EH (cell line): ENCODE data around the gene RIMBP3B.
"Not testable (repeated sequence)": the region's sequence is repeated elsewhere in the genome, so short reads cannot be mapped to it uniquely, and the experiment has no call there.

ENCODE experiments used
- DNase-seq: peaks from one replicate; pipeline ENCODE4 v3.0.0-alpha.2; 2015; ENCODE audit warnings: low read depth

RIMBP3B gene, protein sequence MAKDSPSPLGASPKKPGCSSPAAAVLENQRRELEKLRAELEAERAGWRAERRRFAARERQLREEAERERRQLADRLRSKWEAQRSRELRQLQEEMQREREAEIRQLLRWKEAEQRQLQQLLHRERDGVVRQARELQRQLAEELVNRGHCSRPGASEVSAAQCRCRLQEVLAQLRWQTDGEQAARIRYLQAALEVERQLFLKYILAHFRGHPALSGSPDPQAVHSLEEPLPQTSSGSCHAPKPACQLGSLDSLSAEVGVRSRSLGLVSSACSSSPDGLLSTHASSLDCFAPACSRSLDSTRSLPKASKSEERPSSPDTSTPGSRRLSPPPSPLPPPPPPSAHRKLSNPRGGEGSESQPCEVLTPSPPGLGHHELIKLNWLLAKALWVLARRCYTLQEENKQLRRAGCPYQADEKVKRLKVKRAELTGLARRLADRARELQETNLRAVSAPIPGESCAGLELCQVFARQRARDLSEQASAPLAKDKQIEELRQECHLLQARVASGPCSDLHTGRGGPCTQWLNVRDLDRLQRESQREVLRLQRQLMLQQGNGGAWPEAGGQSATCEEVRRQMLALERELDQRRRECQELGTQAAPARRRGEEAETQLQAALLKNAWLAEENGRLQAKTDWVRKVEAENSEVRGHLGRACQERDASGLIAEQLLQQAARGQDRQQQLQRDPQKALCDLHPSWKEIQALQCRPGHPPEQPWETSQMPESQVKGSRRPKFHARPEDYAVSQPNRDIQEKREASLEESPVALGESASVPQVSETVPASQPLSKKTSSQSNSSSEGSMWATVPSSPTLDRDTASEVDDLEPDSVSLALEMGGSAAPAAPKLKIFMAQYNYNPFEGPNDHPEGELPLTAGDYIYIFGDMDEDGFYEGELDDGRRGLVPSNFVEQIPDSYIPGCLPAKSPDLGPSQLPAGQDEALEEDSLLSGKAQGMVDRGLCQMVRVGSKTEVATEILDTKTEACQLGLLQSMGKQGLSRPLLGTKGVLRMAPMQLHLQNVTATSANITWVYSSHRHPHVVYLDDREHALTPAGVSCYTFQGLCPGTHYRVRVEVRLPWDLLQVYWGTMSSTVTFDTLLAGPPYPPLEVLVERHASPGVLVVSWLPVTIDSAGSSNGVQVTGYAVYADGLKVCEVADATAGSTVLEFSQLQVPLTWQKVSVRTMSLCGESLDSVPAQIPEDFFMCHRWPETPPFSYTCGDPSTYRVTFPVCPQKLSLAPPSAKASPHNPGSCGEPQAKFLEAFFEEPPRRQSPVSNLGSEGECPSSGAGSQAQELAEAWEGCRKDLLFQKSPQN (N-terminal part only)

DNA sequence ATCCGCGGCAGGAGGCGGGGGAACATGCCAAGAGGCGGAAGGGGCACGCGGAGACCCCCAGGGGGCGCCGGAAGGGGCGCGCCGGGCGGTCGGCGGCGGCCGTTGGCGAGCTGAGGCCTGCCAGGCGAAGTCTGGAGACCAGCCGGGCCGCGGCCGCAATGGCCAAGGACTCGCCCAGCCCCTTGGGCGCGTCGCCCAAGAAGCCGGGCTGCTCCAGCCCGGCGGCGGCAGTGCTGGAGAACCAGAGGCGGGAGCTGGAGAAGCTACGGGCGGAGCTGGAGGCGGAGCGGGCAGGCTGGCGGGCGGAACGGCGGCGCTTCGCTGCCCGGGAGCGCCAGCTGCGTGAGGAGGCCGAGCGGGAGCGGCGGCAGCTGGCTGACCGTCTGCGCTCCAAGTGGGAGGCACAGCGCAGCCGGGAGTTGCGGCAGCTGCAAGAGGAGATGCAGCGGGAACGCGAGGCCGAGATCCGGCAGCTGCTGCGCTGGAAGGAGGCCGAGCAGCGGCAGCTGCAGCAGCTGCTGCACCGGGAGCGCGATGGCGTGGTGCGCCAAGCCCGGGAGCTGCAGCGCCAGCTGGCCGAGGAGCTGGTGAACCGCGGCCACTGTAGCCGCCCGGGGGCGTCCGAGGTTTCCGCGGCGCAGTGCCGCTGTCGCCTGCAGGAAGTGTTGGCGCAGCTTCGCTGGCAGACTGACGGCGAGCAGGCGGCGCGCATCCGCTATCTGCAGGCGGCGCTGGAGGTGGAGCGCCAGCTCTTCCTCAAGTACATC is at the start of gene RIMBP3B:
Gene RIMBP3B, plus strand, starts transcription at position 51 of the 767 bp plus-strand sequence. Its CDS starts 108 bp downstream, at position 159.
- DNase-seq: not testable (repeated sequence)

DNA sequence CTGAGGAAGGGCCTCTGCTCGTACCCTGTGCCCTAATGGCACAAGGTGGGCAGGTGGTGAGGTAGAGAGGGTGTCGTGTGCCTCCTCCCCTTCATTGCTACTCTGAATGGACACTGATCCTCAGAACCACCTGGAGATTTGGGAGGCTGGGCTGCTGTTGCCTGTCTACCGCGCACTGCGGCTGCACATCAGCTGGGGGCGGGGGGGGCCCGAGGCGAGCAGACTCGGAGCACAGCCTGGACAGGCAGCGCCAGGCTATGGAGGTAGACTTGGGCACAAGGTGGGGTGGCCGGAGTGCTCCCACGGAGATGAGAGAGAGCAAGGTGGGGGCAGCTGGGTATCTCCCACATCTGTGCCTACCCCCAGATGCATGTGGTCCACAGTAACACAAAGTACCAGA is 26.0 kb upstream of the RIMBP3B start:
- not testable (repeated sequence) for DNase-seq

DNA sequence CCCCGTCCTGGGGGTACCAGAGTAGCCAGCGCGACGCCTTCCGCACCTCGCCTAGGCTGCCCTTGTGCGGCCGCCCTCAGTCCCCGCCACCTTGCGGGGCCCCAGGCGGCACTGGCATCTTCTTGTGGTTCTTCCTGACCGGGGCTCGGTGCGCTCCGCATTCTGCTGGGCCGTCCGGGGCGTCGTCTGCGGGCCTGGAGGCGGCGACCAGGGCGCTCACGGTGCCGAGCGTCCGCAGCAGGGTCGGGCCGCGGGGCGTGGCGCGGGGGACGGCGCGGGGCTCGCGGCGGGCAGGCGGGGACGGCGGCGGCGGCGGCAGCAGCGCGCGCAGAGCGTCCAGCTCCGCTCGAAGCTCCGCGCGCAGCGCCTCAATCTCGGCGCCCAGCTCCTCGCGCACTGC is 23.0 kb upstream of the RIMBP3B start:
- not testable (repeated sequence) for DNase-seq

DNA sequence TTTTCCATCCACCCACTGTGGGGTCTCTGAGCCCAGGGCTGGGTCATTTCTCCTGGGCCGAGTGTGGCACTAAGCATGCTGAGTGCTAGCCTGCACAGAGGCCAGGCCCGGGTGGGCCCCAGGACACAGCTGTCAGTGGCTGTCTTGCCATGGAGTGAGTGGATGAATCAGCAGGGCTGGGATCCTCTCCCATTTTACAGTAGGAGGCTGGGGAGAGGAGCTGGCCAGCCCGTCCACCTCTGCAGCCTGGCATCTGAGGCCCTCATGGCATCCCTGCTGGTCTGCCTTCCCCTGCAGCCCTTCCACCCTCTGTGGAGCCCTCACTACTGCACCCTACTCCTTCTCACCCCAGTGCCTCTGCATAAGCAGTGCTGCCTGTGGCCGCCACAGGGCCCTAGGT is 21.1 kb upstream of the RIMBP3B start:
- DNase-seq: not testable (repeated sequence)

DNA sequence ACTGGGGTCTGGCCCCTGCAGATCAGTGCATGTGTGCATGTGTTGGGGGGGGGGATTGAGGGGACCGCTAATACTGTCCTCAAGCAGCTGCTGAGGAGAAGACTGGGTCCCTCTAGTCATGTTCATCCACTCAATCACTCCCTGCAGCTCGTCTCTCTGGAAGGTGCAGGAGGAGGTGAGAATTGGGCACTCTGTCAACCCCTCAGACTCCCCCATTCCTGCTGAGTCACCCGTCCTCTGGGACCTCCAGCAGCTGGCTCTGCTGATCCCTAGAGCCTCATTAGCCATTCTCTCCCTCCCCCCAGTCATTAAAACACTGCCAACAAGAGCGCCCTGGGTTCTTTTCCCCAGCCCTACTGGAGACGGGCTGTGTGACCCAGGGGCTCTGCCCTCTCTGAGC is 20.5 kb upstream of the RIMBP3B start:
- not testable (repeated sequence) for DNase-seq

DNA sequence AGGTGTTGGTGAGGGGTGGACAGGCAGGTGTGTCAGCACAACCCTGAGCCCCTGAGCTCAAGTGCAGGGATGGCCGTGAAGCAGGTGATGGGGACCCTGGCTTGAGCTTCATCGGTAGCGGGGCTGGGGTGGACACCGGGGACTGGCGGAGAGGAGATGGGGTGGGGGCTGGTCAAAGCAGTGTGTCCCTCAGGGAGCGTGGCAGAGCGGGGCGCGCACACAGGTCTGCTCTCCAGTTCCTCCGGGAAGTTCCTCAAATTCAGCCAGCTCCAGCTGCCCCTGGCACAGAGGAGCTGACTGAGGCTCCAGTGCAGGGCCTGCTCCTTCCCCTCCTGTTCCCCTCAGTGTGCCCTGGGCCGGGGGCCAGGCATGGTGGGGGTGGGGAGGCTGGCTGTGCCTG is 19.7 kb upstream of the RIMBP3B start:
- DNase-seq: not testable (repeated sequence)

DNA sequence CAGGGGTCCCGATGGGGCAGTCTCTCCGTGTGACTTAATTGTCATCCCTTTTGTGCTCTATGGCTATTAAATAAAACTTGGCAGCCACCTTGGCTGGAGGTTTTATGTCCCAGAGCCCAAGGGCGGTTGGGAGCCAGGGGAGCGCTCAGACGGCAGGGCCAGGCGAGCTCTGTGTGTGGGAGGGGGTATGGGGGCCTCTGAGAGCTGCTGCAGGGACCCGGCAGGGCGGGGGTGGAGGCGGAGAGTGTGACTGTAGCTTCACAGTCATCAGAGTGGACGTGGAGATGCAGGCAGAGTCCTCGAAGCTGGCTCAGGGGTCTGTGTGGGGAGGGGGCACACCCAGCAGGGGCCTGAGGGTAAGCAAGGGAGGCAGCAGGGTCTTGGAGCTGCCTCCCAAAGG is 19.2 kb upstream of the RIMBP3B start:
- DNase-seq: not testable (repeated sequence)

DNA sequence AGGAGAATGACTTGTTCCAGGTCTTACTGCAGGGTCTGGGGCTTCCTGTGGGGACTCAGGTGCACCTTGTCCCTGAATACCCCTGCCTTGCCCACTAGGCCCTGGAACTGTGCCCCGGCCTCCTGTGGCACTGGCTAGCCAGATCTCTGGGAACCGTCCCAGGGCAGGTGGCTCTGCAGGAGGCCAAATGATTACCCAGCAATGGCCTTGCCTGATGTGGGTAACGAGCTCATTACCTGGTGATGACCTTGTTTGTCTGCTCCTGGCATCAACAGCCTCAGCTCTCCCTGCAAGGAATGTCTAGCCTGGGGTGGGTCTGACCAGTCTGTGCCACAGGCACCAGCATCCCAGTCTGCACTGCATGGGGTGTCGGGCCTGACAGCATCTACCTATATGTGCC is 18.2 kb upstream of the RIMBP3B start:
- DNase-seq: not testable (repeated sequence)

DNA sequence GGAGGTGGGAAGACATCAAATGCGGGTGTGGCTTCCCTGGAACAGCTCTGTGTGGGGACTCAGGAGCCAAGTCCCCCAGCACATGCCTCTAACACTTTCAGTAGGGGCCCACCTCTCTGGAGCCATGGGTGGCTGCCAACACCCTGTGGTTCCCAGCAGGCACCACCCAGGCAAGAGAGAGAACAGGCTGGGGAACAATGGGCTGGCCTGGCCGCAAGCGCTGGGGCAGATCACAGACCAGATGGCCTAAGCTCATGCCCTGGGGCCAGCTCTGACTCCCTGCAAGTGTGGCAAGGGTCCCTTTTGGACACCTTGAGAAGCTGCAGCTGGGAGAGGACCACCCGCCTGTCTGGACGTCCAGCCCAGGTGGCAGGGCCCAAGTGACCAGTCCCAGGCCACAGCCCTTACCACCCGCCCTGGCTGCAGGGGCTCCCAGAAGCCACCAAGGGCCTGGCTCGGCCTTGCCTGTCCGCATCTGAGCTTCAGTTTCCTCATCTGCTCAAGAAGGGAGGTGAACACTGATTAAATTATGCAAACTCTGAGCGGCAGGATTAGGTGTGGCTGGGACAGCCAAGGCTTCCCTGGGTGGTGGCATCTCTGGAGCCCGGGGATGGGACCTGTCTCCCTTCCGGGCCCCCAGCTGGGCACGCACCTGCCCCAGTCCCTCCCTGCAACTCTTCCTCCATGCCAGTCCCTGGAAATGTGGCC is 14.8 kb upstream of the RIMBP3B start:
- DNase-seq: not testable (repeated sequence)

DNA sequence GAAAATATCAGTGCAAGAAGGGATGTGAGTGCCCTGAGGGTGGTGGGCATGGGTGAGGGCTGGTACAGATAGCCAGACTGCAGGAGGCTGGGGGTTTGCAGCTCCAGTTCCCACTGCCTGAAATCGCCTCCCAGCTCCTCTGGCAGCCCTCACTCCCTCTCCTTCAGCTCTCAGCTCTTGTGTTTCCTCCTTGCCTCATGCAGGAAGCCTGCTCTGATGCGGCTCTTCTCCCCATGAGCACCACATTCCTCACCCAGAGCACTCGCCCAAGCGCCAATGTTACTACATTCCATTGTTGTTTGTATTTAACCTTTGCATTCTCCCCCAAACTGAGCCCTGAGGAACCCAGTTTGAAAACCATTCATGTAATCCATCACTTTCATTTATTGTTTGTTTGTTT is 7.7 kb upstream of the RIMBP3B start:
- not testable (repeated sequence) for DNase-seq

DNA sequence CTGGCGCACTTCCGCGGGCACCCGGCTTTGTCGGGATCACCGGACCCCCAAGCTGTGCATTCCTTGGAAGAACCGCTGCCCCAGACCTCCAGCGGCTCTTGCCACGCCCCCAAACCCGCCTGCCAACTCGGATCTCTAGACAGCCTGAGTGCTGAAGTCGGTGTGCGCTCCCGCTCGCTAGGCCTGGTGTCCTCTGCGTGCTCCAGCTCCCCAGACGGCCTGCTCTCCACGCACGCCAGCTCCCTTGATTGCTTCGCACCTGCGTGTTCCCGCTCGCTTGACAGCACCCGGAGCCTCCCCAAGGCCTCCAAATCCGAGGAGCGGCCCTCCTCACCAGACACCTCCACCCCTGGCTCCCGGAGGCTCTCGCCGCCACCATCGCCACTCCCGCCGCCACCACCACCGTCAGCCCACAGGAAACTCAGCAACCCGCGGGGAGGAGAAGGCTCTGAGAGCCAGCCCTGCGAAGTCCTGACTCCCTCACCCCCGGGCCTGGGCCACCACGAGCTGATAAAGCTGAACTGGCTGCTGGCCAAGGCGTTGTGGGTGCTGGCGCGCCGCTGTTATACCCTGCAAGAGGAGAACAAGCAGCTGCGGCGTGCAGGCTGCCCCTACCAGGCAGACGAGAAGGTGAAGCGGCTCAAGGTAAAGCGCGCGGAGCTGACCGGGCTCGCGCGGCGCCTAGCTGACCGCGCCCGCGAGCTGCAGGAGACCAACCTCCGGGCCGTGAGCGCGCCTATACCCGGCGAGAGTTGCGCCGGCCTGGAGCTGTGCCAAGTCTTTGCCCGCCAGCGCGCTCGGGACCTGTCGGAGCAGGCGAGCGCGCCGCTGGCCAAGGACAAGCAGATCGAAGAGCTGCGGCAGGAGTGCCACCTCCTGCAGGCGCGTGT is 1.2 kb downstream of the RIMBP3B start:
- not testable (repeated sequence) for DNase-seq

DNA sequence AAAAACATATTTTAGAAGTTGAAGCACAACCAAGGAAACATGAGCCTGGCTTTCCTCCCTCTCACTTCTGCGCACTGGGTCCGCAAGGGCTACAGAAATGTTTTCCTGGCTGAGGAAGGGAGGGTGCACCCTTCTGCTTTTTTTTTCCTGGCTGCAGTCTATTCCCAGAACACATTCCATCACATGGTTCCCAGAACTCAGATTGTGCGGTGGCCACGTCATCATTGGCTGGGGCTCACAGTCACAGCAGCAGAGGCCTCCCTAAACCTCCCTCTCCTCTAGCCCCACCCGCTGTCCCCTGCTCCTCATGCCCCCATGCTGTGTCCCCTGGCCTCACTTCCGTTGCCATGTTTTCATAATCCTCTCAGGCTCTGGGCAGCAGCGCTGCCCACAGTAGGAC is 5.9 kb downstream of the RIMBP3B start:
- DNase-seq: not testable (repeated sequence)

DNA sequence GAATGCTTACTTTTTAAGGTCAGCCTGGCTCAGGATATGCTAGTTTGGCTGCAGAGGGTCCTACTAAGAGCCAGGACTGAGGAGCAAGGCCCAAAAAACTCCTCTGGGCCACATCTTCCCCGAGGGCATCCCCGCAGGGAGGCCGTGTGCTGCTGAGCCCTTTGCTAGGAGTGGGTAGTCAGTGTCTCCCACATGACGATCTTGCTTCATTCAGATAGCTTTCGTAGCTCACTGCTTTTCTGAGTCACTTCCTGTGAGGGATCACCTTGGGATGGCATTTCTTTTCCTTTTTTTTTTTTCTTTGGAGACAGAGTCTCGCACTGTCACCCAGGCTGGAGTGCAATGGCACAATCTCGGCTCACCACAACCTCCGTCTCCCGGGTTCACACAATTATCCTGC is 6.5 kb downstream of the RIMBP3B start:
- not testable (repeated sequence) for DNase-seq

DNA sequence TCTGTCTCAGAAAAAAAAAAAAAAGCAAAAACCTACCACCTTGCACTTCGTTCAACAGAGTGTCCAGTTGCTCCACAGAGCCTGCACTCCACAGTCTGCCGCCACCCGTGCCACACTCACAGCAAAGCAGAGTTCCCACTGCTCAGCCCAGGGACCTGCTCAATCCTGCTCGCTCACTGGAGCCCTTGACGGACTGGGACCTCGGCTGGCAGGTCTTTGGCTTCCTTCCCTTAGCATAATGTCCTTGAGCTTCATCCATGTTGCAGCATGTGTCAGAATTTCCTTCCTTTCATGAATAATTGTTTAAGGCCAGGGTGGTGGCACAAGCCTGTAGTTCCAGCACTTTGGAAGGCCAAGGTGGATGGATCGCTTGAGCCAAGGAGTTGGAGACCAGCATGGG is 11.1 kb downstream of the RIMBP3B start:
- not testable (repeated sequence) for DNase-seq

DNA sequence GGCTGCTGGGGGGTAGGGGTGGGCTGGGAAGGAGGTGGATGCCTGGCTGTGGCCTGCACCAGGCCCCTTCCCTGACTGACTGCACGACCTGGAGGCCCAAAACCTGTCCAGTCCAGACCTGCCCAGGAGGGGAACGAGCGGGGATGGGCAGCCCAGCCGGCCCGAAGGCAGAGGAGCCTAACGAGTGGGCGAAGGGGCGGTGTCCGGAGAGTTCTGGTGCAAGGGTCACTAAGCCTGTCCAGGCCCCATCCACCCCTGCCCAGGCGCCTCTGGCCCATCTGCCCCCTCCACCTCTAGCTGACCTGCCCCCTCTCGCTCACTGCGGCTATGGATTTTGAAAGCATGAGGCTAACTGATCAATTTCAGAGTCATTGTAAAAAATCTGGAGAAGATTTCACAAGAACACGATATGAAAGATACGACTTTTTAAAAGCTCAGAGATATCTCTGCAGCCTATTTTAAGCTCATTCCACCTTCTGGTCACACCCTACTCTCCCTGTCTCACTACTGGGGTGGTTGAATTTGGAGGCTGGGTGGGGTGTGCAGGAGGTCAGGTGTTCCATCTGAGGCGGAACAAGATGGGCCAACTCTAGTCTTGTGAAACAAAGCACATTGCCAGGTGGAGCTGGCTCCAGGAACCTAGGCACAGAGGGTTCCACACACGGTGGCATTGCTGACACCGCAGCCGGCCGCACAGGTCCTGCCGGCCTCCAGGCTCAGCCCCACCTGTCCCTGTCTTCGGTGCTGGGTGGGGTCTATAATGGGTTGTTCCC is 17.8 kb downstream of the RIMBP3B start:
- not testable (repeated sequence) for DNase-seq

DNA sequence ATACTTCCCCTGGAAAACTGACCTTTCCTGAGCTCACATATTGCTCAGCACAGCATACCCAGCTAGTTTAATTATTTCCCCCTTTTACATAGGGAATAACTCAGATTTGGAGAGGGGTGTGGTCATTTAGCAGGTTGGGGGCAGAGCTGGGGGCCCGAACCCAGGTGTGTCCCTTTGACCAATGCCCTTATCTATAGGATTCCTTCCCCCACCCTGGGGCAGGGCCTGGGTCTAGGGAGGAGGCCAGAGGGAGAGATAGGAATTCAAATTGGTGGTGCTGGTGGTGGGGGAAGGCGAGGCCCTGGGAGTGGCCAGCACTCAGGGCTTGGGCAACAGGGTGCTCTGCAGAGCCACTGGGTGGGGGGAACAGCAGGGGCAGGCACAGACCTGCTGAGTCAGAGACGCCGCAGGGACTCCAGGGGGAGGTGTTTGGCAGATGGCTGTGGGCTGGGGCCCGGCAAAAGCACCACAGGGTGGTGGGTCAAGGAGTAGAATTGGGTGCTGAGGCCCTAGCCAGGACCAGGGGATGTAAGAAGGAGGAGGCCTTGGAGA is 19.3 kb downstream of the RIMBP3B start:
- not testable (repeated sequence) for DNase-seq

DNA sequence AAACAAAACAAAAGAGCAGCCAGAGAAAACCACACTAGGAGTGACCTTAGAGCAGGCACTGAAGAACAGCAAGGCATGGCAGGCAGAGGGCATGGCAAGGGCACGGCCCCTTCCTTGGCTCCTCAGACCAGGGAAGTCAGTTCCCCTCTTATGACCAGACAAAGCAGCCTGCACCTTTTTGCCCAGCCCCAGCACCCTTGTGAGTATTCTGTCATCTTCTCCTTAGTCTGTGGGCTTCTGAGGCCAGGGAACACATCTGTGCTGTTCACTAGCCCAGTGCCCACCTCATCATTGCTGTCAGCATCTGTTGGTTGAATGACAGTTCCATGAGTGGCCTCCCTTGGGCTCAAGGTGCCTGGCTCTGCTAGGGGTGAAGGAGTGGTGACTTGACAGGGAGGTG is 23.6 kb downstream of the RIMBP3B start:
- DNase-seq: not testable (repeated sequence)

DNA sequence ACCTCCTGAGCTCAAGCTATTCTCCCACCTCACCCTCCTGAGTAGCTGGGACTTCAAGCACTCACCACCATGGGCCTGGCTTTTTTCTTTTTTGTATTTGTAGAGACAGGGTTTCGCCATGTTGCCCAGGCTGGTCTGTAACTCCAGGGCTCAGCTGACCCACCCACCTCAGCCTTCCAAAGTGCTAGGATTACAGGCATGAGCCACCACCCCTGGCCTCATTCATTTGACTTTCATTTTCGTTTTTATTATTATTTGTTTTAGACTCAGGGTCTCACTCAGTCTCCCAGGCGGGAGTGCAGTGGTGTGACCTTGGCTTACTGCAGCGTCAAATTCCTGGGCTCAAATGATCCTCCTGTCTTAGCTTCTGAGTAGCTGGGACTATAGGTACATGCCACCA is 24.2 kb downstream of the RIMBP3B start:
- DNase-seq: not testable (repeated sequence)
